HCT116 (cell line): ENCODE data around the gene SCN4B. TPM values are rescaled to one million over a fixed set of nuclear protein-coding genes. Genes with fewer than 3 reads are reported as not detected.

Source experiments
- ATAC-seq: fragments of 200-7000 bp; cut with Tn5 transposase; 2 replicates; pipeline ENCODE4 v1.9.1; 2020; ENCODE audit warnings: mild to moderate bottlenecking, moderate library complexity
- BruUV-seq: library from RNA; stranded (reverse); fragments of 400-500 nt; replicated peaks from 2 replicates; lab custom pipeline; 2021; lab: Mats Ljungman, UMichigan
- CTCF ChIA-PET: fragments of 300-600 bp; sonication (Branson Sonifier 250); formaldehyde crosslinking; loops from one replicate; lab custom pipeline; 2021; ENCODE audit warnings: antibody characterized with exemption; lab: Charles Lee
- POLR2A ChIA-PET: fragments of 300-600, 350-600 bp; sonication (Branson Sonifier 250); formaldehyde crosslinking; loops from one replicate; lab custom pipeline; 2021; ENCODE audit warnings: antibody characterized with exemption; lab: Charles Lee
- RAD21 ChIA-PET, 2 experiments: fragments of 300-600 bp; sonication (Branson Sonifier 250); formaldehyde crosslinking; loops; one replicate each; lab custom pipeline; 2023; ENCODE audit warnings: low total read pairs in 2 of 2; ENCODE audit not compliant: uncharacterized antibody in 2 of 2, unreplicated experiment in 2 of 2, low non-redundant PET in 1 of 2; lab: Charles Lee
- DNase-seq: peaks from one replicate; pipeline ENCODE4 v3.0.0-alpha.2; 2010; ENCODE audit warnings: low read depth, low spot score
- H2AFZ ChIP-seq: fragments of 200-600 bp; shearing (Covaris generic), sonication (generic); 2 replicates; pipeline ENCODE4 v1.6.1; 2017; ENCODE audit warnings: low read depth, mixed run types, mixed read lengths, antibody characterized with exemption, low read length; ENCODE audit not compliant: poor library complexity, severe bottlenecking
- H3K27ac ChIP-seq: 2 replicates; pipeline ENCODE4 v1.5.1; 2012; ENCODE audit warnings: low read depth, low read length
- H3K27me3 ChIP-seq: fragments of 200-600 bp; sonication (generic); 2 replicates; pipeline ENCODE4 v1.6.1; 2016; ENCODE audit warnings: mixed run types, low read length, mixed read lengths; ENCODE audit not compliant: insufficient read depth
- H3K36me3 ChIP-seq, 2 experiments: fragments of 200-500 bp in 1 of 2; fragments of 200-600 bp in 1 of 2; sonication (Bioruptor generic) in 1 of 2; sonication (generic) in 1 of 2; 2 replicates each; pipeline versions ENCODE4 v1.5.1 to v1.6.1; 2014 to 2016; ENCODE audit warnings: low read length in 2 of 2, inconsistent platforms in 1 of 2, mixed read lengths in 1 of 2, mixed run types in 1 of 2; ENCODE audit not compliant: insufficient read depth in 2 of 2, control insufficient read depth in 1 of 2
- H3K4me1 ChIP-seq, 2 experiments: fragments of 200-600 bp in 1 of 2; sonication (generic) in 1 of 2; 2 replicates each; pipeline versions ENCODE4 v1.5.1 to v1.6.1; 2012 to 2017; ENCODE audit warnings: low read length in 2 of 2, inconsistent platforms in 1 of 2, mild to moderate bottlenecking in 1 of 2, mixed read lengths in 1 of 2, mixed run types in 1 of 2, moderate library complexity in 1 of 2; ENCODE audit not compliant: insufficient read depth in 2 of 2, control insufficient read depth in 1 of 2
- H3K4me2 ChIP-seq: fragments of 200-600 bp; sonication (generic); 2 replicates; pipeline ENCODE4 v1.6.1; 2017; ENCODE audit warnings: mixed run types, low read length, mixed read lengths
- H3K4me3 ChIP-seq, 2 experiments: fragments of 200-600 bp in 1 of 2; sonication (generic) in 1 of 2; replicated peaks in 1 of 2; 2 replicates each; pipeline ENCODE4 v1.5.1; 2011 to 2016; ENCODE audit warnings: low read length in 2 of 2, control low read depth in 1 of 2, low read depth in 1 of 2, mild to moderate bottlenecking in 1 of 2, mixed read lengths in 1 of 2, mixed run types in 1 of 2
- H3K79me2 ChIP-seq: fragments of 200-600 bp; sonication (generic); 2 replicates; pipeline ENCODE4 v1.6.1; 2017; ENCODE audit warnings: mild to moderate bottlenecking, mixed run types, low read length, moderate library complexity, mixed read lengths; ENCODE audit not compliant: insufficient read depth
- H3K9ac ChIP-seq: fragments of 200-600 bp; sonication (generic); 2 replicates; pipeline ENCODE4 v1.6.1; 2016; ENCODE audit warnings: low read length, mixed read lengths
- H3K9me2 ChIP-seq: fragments of 200-600 bp; sonication (generic), shearing (Covaris generic); 2 replicates; pipeline ENCODE4 v1.6.1; 2017; ENCODE audit warnings: mixed run types, mild to moderate bottlenecking, moderate library complexity; ENCODE audit not compliant: insufficient read depth
- H3K9me3 ChIP-seq, 2 experiments: fragments of 200-500 bp in 1 of 2; fragments of 200-600 bp in 1 of 2; sonication (Bioruptor generic) in 1 of 2; sonication (generic) in 1 of 2; 2 replicates each; pipeline ENCODE4 v1.6.1; 2014 to 2017; ENCODE audit warnings: low read length in 2 of 2, mixed read lengths in 2 of 2, inconsistent platforms in 1 of 2, low read depth in 1 of 2, mild to moderate bottlenecking in 1 of 2, mixed run types in 1 of 2, moderate library complexity in 1 of 2; ENCODE audit not compliant: control insufficient read depth in 1 of 2, insufficient read depth in 1 of 2
- H4K20me1 ChIP-seq: fragments of 200-600 bp; sonication (generic), shearing (Covaris generic); 2 replicates; pipeline ENCODE4 v1.6.1; 2017; ENCODE audit warnings: mixed run types, mild to moderate bottlenecking, moderate library complexity; ENCODE audit not compliant: insufficient read depth
- CEBPB ChIP-seq: IDR thresholded peaks from 2 replicates; pipeline ENCODE4 v1.6.1; 2012; ENCODE audit warnings: low read depth
- ELF1 ChIP-seq: IDR thresholded peaks from 2 replicates; pipeline ENCODE4 v1.6.1; 2012; ENCODE audit warnings: low read depth, borderline replicate concordance
- JUND ChIP-seq: IDR thresholded peaks from 2 replicates; pipeline ENCODE4 v1.6.1; 2012
- POLR2A ChIP-seq: IDR thresholded peaks from 2 replicates; pipeline ENCODE4 v1.7.0; 2011; ENCODE audit warnings: borderline replicate concordance; ENCODE audit not compliant: insufficient read depth, insufficient read length; ENCODE audit errors: extremely low read depth
- SRF ChIP-seq: IDR thresholded peaks from 2 replicates; pipeline ENCODE4 v1.6.1; 2012; ENCODE audit warnings: low read depth
- ZBTB33 ChIP-seq: IDR thresholded peaks from 2 replicates; pipeline ENCODE4 v1.6.1; 2011; ENCODE audit warnings: mild to moderate bottlenecking, low read length, moderate library complexity; ENCODE audit not compliant: insufficient replicate concordance; ENCODE audit errors: extremely low read depth
- ZNF274 ChIP-seq: fragments of 200-500 bp; sonication (Bioruptor generic); IDR thresholded peaks from 2 replicates; pipeline ENCODE4 v1.6.1; 2014; ENCODE audit warnings: mild to moderate bottlenecking, low read depth, low read length, inconsistent platforms
- intact Hi-C: fragments of 100-400 bp; cut with micrococcal nuclease; formaldehyde crosslinking; loops from 2 replicates; pipeline ENCODE4 v1.10.0; 2022
- total RNA-seq: library from RNA; stranded (reverse); gene quantifications from one replicate; pipeline ENCODE4 v1.2.1, GENCODE V29; 2021; ENCODE audit not compliant: unreplicated experiment

SCN4B gene
- total RNA-seq, 1 experiment from 2014 or later, result 0.32 TPM

DNA sequence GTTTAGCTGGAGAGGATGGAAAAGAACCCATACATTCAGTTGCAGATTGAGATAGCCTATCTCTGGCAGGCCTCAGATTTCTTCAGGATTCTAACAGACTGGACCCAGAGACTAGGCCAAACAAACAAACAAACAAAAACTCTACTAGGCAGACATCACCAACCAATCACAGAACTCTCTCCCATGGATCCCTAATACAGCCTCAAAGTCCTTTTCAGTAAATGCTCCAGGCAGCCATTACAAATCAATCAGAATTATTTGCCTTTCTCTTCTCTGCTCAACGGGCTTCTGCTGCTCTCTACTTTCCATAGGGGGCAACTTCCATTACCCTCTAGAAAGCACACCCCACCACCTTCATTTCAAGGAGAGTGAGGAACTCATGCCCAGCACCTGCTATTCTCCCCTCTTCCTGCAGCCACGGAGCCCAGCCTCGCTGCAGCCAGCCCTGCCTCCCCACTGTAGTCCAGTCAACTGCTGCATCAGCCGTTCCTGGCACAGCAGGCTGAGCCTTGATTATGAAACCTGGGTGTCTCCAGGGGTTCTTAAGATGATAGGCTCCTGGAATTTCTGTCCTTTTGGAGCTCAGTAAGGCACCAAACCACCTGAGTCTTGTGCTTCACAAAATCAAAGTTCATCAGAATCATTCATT lies 46.8 kb downstream of the SCN4B start (continued):
- TF ChIP-seq ZBTB33 (no peak), POLR2A (no peak), JUND (no peak), ELF1 (no peak), SRF (no peak), ZNF274 (no peak)

- no peaks in the 10 kb centered on the region for H4K20me1 ChIP-seq
- no peak overlapping the region for H3K27ac ChIP-seq
- ATAC-seq (no peak), DNase-seq (no peak)
- intact Hi-C loops, result no loop called here
- CTCF ChIA-PET, result no interaction called here
- no peaks in the 10 kb centered on the region for H3K36me3 ChIP-seq
- no peaks in the 10 kb centered on the region for H3K27me3 ChIP-seq
- H3K4me3 ChIP-seq, result no peak overlapping the region
- no peak overlapping the region for H3K4me2 ChIP-seq
- H3K4me1 ChIP-seq, result peaks cover 0 to 6% of the 10 kb centered on the region in 2 experiments; a peak in 1 of 4 replicates
- BruUV-seq, result no TSS peak
- POLR2A ChIA-PET, result no interaction called here
- H3K9ac ChIP-seq, result no peak overlapping the region
- RAD21 ChIA-PET, result no interaction called here
- TF ChIP-seq CEBPB, result no peak
- no peaks in the 10 kb centered on the region for H3K79me2 ChIP-seq
- H3K9me3 ChIP-seq, result no peaks in the 10 kb centered on the region
- no peaks in the 10 kb centered on the region for H3K9me2 ChIP-seq
- no peak overlapping the region for H2AFZ ChIP-seq
These were observed 48.1 kb downstream of the SCN4B start for GRCh38 chr11:118104491-118104890.
